NT2/D1 (cell line): ENCODE results near the gene ZNF445.

ENCODE experiments used
- SUZ12 ChIP-seq: IDR thresholded peaks from 2 replicates; pipeline ENCODE4 v1.6.1; 2011; ENCODE audit not compliant: insufficient read length, insufficient read depth; ENCODE audit errors: extremely low read depth
- ZNF274 ChIP-seq: IDR thresholded peaks from 2 replicates; pipeline ENCODE4 v1.6.1; 2011; ENCODE audit warnings: mild to moderate bottlenecking, low read depth, low read length

DNA sequence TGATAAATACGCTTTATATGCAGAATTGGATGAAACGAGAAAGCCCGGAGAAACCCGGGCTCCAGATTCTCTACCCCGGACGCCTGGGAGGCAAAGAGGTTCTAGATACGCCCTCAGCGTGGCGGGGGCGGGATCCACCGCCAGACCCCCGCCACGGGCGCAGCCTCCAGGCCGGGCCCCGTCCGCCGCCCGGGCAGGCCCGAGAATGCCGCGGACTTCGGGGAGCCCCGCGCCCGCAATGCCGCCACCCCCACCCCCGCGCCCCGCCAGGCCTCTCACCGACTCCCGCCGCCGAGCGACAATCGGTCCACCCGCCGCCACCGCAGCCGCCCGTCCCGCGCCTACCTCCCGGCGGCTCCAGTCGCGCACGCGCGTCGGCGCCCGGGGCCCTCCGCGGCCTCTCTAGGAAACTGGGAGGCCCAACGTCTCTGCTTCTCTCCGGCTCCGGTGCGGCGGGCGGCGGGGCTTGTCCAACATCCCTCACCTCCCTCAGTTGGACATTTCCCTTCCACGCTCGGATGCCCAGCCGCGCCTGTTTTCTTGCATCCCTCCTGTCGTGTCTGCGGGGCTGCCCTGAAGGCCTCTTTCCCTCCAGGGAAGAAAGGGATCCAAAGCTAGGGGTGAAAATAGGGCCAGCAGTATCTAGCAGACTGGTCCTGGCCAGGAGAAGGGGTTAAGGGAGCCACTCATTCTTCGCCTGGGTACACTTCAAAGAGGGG, at the start of gene ZNF445:
- TF ChIP-seq ZNF274 (no peak), SUZ12 (no peak)
